Thoracic aorta (tissue), 2 donors: Measurements from ENCODE around the gene ANKS1A. TPM values are rescaled to one million over a fixed set of nuclear protein-coding genes. Genes with fewer than 3 reads are reported as not detected.

Experiments
- ATAC-seq: fragments of 150-250 bp; one replicate; pipeline ENCODE4 v1.8.0; 2017; ENCODE audit warnings: low read depth; ENCODE audit not compliant: insufficient number of reproducible peaks, low FRiP score
- DNase-seq: peaks from one replicate; pipeline ENCODE4 v3.0.0-alpha.2; 2020; ENCODE audit warnings: low spot score
- H3K27ac ChIP-seq, 2 donors: fragments of 200-600 bp; sonication (generic); 1 replicate in 1 of 2; 2 replicates in 1 of 2; pipeline ENCODE4 v1.5.1; 2016; ENCODE audit warnings: mild to moderate bottlenecking in 2 of 2, moderate library complexity in 2 of 2
- H3K27me3 ChIP-seq: fragments of 200-600 bp; sonication (generic); replicated peaks from 2 replicates; pipeline ENCODE4 v1.6.0; 2016; ENCODE audit warnings: mild to moderate bottlenecking; ENCODE audit not compliant: insufficient read depth
- H3K36me3 ChIP-seq: fragments of 200-600 bp; sonication (generic); one replicate; pipeline ENCODE4 v1.5.1; 2016
- H3K4me1 ChIP-seq, 2 donors: fragments of 200-600 bp; sonication (generic); 1 replicate in 1 of 2; 2 replicates in 1 of 2; pipeline versions ENCODE4 v1.5.1 to v1.6.0; 2016; ENCODE audit warnings: low read depth in 2 of 2, mild to moderate bottlenecking in 1 of 2; ENCODE audit not compliant: control insufficient read depth in 1 of 2
- H3K4me3 ChIP-seq: fragments of 200-600 bp; sonication (generic); 2 replicates; pipeline ENCODE4 v1.5.1; 2016; ENCODE audit warnings: mild to moderate bottlenecking
- H3K9me3 ChIP-seq: fragments of 200-600 bp; sonication (generic); 2 replicates; pipeline ENCODE4 v1.5.1; 2016
- total RNA-seq, 2 donors: library from RNA; depleted of rRNA; stranded (reverse); fragments of >200 nt; gene quantifications; one replicate each; pipeline versions ENCODE4 v1.1.0 to v1.2.3, GENCODE V29; 2016
- TF ChIP-seq, protein P1 (sequence below): fragments of 200-600 bp; sonication (generic); IDR thresholded peaks from one replicate; pipeline ENCODE4 v1.5.1; 2019; ENCODE audit warnings: antibody characterized with exemption

The ANKS1A gene
- total RNA-seq, 2 donors from 2014 or later: 37.9 to 55.4 TPM

- TF ChIP-seq, protein P1, sequence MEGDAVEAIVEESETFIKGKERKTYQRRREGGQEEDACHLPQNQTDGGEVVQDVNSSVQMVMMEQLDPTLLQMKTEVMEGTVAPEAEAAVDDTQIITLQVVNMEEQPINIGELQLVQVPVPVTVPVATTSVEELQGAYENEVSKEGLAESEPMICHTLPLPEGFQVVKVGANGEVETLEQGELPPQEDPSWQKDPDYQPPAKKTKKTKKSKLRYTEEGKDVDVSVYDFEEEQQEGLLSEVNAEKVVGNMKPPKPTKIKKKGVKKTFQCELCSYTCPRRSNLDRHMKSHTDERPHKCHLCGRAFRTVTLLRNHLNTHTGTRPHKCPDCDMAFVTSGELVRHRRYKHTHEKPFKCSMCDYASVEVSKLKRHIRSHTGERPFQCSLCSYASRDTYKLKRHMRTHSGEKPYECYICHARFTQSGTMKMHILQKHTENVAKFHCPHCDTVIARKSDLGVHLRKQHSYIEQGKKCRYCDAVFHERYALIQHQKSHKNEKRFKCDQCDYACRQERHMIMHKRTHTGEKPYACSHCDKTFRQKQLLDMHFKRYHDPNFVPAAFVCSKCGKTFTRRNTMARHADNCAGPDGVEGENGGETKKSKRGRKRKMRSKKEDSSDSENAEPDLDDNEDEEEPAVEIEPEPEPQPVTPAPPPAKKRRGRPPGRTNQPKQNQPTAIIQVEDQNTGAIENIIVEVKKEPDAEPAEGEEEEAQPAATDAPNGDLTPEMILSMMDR: no peak
- DNase-seq: no peak
- Histone ChIP-seq H3K27me3 (no peaks in the 10 kb centered on the region), H3K4me1 (no peaks in the 10 kb centered on the region), H3K36me3 (peaks cover 48% of the 10 kb centered on the region), H3K27ac (no peak overlapping the region), H3K4me3 (no peak overlapping the region), H3K9me3 (no peaks in the 10 kb centered on the region)
- no peak for ATAC-seq
Measured at GRCh38 chr6:34855463-34855862, 33.6 kb upstream of the ANKS1A start.

- DNase-seq (no peak), ATAC-seq (no peak)
- TF ChIP-seq, protein P1: no peak
- no peaks in the 10 kb centered on the region for H3K4me1 ChIP-seq
- no peak overlapping the region for H3K4me3 ChIP-seq
- H3K9me3 ChIP-seq: no peaks in the 10 kb centered on the region
- no peak overlapping the region for H3K27ac ChIP-seq
- H3K36me3 ChIP-seq: peaks cover 46% of the 10 kb centered on the region
- no peaks in the 10 kb centered on the region for H3K27me3 ChIP-seq
Measured at GRCh38 chr6:34858681-34859080, 30.4 kb upstream of the ANKS1A start.

GRCh38 chr6:34859951-34860350 is 29.1 kb upstream of the ANKS1A start:
- Histone ChIP-seq H3K4me3 (no peak overlapping the region), H3K27me3 (no peaks in the 10 kb centered on the region), H3K4me1 (no peaks in the 10 kb centered on the region), H3K27ac (no peak overlapping the region), H3K36me3 (peaks cover 46% of the 10 kb centered on the region), H3K9me3 (no peaks in the 10 kb centered on the region)
- TF ChIP-seq, protein P1: no peak
- ATAC-seq (no peak), DNase-seq (no peak)

DNA sequence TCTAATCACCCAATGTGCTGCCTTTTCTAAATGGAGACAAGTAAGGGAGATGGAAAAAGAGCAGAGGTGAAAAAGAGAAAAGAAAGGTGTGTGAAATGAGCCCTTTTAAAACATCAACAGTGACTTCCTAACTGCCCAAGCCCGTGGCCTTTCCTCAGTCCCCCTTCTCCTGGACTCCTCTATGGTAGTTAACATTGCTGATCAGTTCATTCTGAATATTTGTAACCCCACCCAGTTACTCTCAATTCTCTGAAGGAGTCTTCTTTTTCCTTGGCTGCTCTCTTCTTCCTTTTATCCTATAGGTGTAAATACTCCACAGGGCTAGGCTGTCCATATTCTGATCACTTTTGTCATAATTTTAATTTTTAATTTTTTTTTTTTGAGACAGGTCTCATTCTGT is 28.3 kb upstream of the ANKS1A start:
- Histone ChIP-seq H3K36me3 (peaks cover 42% of the 10 kb centered on the region), H3K27ac (no peak overlapping the region), H3K27me3 (no peaks in the 10 kb centered on the region), H3K4me3 (no peak overlapping the region), H3K4me1 (no peaks in the 10 kb centered on the region), H3K9me3 (no peaks in the 10 kb centered on the region)
- ATAC-seq (no peak), DNase-seq (no peak)
- TF ChIP-seq, protein P1: no peak

DNA sequence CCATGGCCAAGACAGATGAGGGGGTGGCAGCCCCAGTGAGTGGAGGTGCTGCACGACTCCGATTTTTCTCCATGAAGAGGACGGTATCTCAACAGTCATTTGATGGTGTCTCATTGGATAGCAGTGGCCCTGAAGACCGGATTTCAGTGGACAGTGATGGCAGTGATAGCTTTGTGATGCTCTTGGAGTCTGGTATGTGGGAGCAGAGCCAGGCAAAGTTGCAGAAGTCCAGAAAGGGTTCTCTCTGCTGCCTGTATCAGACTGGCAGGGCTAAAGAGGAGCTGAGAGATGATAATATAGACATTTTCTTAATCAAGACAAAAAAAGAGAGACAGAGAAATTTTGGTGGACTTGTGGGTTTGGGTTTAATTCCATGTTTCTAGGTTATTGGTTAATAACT is 25.0 kb upstream of the ANKS1A start:
- Histone ChIP-seq H3K9me3 (no peaks in the 10 kb centered on the region), H3K4me3 (no peak overlapping the region), H3K4me1 (no peaks in the 10 kb centered on the region), H3K27me3 (no peaks in the 10 kb centered on the region), H3K36me3 (peaks cover 26% of the 10 kb centered on the region), H3K27ac (no peak overlapping the region)
- TF ChIP-seq, protein P1: no peak
- DNase-seq: no peak
- no peak for ATAC-seq
